ENCODE data around the gene KIAA1549.

DNA sequence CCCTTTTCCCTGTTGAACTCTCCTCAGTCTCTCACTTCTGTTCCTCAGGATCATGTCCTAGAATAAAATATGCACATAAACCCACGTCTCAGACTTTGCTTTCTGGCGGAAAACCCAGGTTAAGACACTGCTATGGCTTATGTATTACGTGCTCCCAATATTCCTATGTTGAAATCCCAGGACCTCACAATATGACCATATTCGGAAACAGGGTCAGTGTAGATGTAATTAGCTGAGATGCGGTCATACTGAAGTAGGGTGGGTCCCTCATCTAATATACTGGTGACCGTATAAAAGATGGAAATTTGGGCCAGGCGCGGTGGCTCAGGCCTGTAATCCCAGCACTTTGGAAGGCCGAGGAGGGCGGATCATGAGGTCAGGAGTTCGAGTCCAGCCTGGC is 59.9 kb downstream of the KIAA1549 start:
- TF ChIP-seq, protein P1, sequence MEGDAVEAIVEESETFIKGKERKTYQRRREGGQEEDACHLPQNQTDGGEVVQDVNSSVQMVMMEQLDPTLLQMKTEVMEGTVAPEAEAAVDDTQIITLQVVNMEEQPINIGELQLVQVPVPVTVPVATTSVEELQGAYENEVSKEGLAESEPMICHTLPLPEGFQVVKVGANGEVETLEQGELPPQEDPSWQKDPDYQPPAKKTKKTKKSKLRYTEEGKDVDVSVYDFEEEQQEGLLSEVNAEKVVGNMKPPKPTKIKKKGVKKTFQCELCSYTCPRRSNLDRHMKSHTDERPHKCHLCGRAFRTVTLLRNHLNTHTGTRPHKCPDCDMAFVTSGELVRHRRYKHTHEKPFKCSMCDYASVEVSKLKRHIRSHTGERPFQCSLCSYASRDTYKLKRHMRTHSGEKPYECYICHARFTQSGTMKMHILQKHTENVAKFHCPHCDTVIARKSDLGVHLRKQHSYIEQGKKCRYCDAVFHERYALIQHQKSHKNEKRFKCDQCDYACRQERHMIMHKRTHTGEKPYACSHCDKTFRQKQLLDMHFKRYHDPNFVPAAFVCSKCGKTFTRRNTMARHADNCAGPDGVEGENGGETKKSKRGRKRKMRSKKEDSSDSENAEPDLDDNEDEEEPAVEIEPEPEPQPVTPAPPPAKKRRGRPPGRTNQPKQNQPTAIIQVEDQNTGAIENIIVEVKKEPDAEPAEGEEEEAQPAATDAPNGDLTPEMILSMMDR (conservative IDR thresholded peaks at IDR 0.05): no peak
- TF ChIP-seq EZH2 (IDR thresholded peaks at IDR 0.05; ENCODE audit: low read depth): no peak
